SJCRH30 (cell line): ENCODE measurements around the gene GRAMD2A. TPM values are rescaled to one million over a fixed set of nuclear protein-coding genes. Genes with fewer than 3 reads are reported as not detected.

Source experiments
- DNase-seq, 2 experiments: peaks; one replicate each; pipeline ENCODE4 v3.0.0-alpha.2; 2015 to 2020
- H3K27ac ChIP-seq: fragments of 250-450 bp; sonication (Bioruptor Pico); 2 replicates; pipeline ENCODE4 v1.5.1; 2020; ENCODE audit warnings: mild to moderate bottlenecking, moderate library complexity
- H3K27me3 ChIP-seq: fragments of 250-450 bp; sonication (Bioruptor Pico); 2 replicates; pipeline ENCODE4 v1.5.1; 2020; ENCODE audit warnings: mild to moderate bottlenecking, moderate library complexity
- H3K36me3 ChIP-seq: fragments of 250-450 bp; sonication (Bioruptor Pico); 2 replicates; pipeline ENCODE4 v1.5.1; 2020; ENCODE audit warnings: mild to moderate bottlenecking, moderate library complexity
- H3K4me1 ChIP-seq: fragments of 250-450 bp; sonication (Bioruptor Pico); 2 replicates; pipeline ENCODE4 v1.5.1; 2020; ENCODE audit warnings: mild to moderate bottlenecking, moderate library complexity
- H3K4me3 ChIP-seq: fragments of 250-450 bp; sonication (Bioruptor Pico); 2 replicates; pipeline ENCODE4 v1.5.1; 2020; ENCODE audit warnings: mild to moderate bottlenecking, moderate library complexity
- H3K9me3 ChIP-seq: fragments of 250-450 bp; sonication (Bioruptor Pico); replicated peaks from 2 replicates; pipeline ENCODE4 v1.5.1; 2020; ENCODE audit warnings: mild to moderate bottlenecking, moderate library complexity
- total RNA-seq: library from RNA; depleted of rRNA; stranded (reverse); fragments of >200 nt; shearing (Covaris generic); gene quantifications from 2 replicates; pipeline ENCODE4 v1.2.3, GENCODE V29; 2014

The GRAMD2A gene
- total RNA-seq, 1 experiment from 2014 or later, result not detected

GRCh38 chr15:72202302-72202701 lies 4.7 kb upstream of the GRAMD2A start:
- no peaks in the 10 kb centered on the region for H3K27me3 ChIP-seq
- peaks cover 95% of the 10 kb centered on the region for H3K36me3 ChIP-seq
- H3K4me1 ChIP-seq, result peaks cover 32% of the 10 kb centered on the region
- no peak overlapping the region for H3K27ac ChIP-seq
- H3K4me3 ChIP-seq, result no peak overlapping the region
- no peaks in the 10 kb centered on the region for H3K9me3 ChIP-seq
- DNase-seq, result no peak

- peaks cover 87% of the 10 kb centered on the region for H3K36me3 ChIP-seq
- H3K27ac ChIP-seq, result no peak overlapping the region; the same call in 1 of the 2 replicates
- no peaks in the 10 kb centered on the region for H3K27me3 ChIP-seq
- peak; percentile 59 to 78 for DNase-seq
- H3K4me1 ChIP-seq, result peaks cover 32% of the 10 kb centered on the region
- H3K9me3 ChIP-seq, result no peaks in the 10 kb centered on the region
- no peak overlapping the region for H3K4me3 ChIP-seq
Measured at GRCh38 chr15:72201391-72201921, 3.9 kb upstream of the GRAMD2A start.

- peaks cover 78% of the 10 kb centered on the region for H3K36me3 ChIP-seq
- no peak overlapping the region for H3K4me3 ChIP-seq
- no peaks in the 10 kb centered on the region for H3K27me3 ChIP-seq
- no peak overlapping the region for H3K27ac ChIP-seq
- peaks cover 32% of the 10 kb centered on the region for H3K4me1 ChIP-seq
- no peak for DNase-seq
- no peaks in the 10 kb centered on the region for H3K9me3 ChIP-seq
Measured at GRCh38 chr15:72200395-72201237, 3.0 kb upstream of the GRAMD2A start.

GRCh38 chr15:72199721-72200212 lies 2.2 kb upstream of the GRAMD2A start:
- no peak overlapping the region for H3K27ac ChIP-seq

GRCh38 chr15:72199205-72199515 lies 1.6 kb upstream of the GRAMD2A start:
- peaks cover 27% of the 10 kb centered on the region for H3K4me1 ChIP-seq
- no peaks in the 10 kb centered on the region for H3K9me3 ChIP-seq
- no peaks in the 10 kb centered on the region for H3K27me3 ChIP-seq
- no peak overlapping the region for H3K27ac ChIP-seq
- peaks cover 64% of the 10 kb centered on the region for H3K36me3 ChIP-seq
- no peak for DNase-seq
- no peak overlapping the region for H3K4me3 ChIP-seq

More at GRCh38 chr15:72199721-72200212, 2.2 kb upstream of the GRAMD2A start:
- no peak overlapping the region for H3K4me3 ChIP-seq
- H3K4me1 ChIP-seq, result peaks cover 32% of the 10 kb centered on the region
- peak; percentile 55 to 75 for DNase-seq
- no peaks in the 10 kb centered on the region for H3K27me3 ChIP-seq
- H3K36me3 ChIP-seq, result peaks cover 70% of the 10 kb centered on the region
- no peaks in the 10 kb centered on the region for H3K9me3 ChIP-seq

GRCh38 chr15:72198356-72199204 lies 993 bp upstream of the GRAMD2A start:
- Histone ChIP-seq H3K27ac (no peak overlapping the region), H3K4me3 (no peak overlapping the region), H3K9me3 (no peaks in the 10 kb centered on the region), H3K27me3 (no peaks in the 10 kb centered on the region), H3K36me3 (peaks cover 58% of the 10 kb centered on the region), H3K4me1 (peaks cover 24% of the 10 kb centered on the region)
- DNase-seq, result no peak

- no peak overlapping the region for H3K27ac ChIP-seq
- DNase-seq, result no peak
- H3K4me1 ChIP-seq, result peaks cover 21% of the 10 kb centered on the region
- H3K27me3 ChIP-seq, result no peaks in the 10 kb centered on the region
- H3K4me3 ChIP-seq, result no peak overlapping the region
- H3K36me3 ChIP-seq, result peaks cover 43% of the 10 kb centered on the region
- H3K9me3 ChIP-seq, result no peaks in the 10 kb centered on the region
Measured at GRCh38 chr15:72197041-72197459, 537 bp downstream of the GRAMD2A start.

GRCh38 chr15:72196409-72197040 lies 1.1 kb downstream of the GRAMD2A start:
- no peak overlapping the region for H3K27ac ChIP-seq
- H3K36me3 ChIP-seq, result peaks cover 38% of the 10 kb centered on the region
- no peaks in the 10 kb centered on the region for H3K27me3 ChIP-seq
- peak in 1 of 2 experiments; percentile 34 for DNase-seq
- H3K4me1 ChIP-seq, result peaks cover 16% of the 10 kb centered on the region
- H3K9me3 ChIP-seq, result no peaks in the 10 kb centered on the region
- no peak overlapping the region for H3K4me3 ChIP-seq

- Histone ChIP-seq H3K36me3 (peaks cover 23% of the 10 kb centered on the region), H3K27me3 (no peaks in the 10 kb centered on the region), H3K9me3 (no peaks in the 10 kb centered on the region), H3K4me3 (no peak overlapping the region), H3K27ac (no peak overlapping the region), H3K4me1 (peaks cover 9% of the 10 kb centered on the region; the same call in 1 of the 2 replicates)
- DNase-seq, result no peak
Measured at GRCh38 chr15:72195101-72195511, 2.5 kb downstream of the GRAMD2A start.

GRCh38 chr15:72193836-72194396 lies 3.7 kb downstream of the GRAMD2A start:
- Histone ChIP-seq H3K36me3 (peaks cover 12% of the 10 kb centered on the region), H3K27me3 (no peaks in the 10 kb centered on the region), H3K4me1 (peaks cover 10% of the 10 kb centered on the region; the same call in 1 of the 2 replicates), H3K27ac (no peak overlapping the region), H3K9me3 (no peaks in the 10 kb centered on the region), H3K4me3 (no peak overlapping the region)
- no peak for DNase-seq

- peak in 1 of 2 experiments; percentile 55 for DNase-seq
- H3K9me3 ChIP-seq, result no peaks in the 10 kb centered on the region
- H3K27ac ChIP-seq, result no peak overlapping the region
Measured at GRCh38 chr15:72192416-72192815, 5.2 kb downstream of the GRAMD2A start.

GRCh38 chr15:72189250-72189902 lies 8.2 kb downstream of the GRAMD2A start:
- Histone ChIP-seq H3K9me3 (no peaks in the 10 kb centered on the region), H3K4me1 (peaks cover 11% of the 10 kb centered on the region; the same call in 1 of the 2 replicates), H3K36me3 (no peaks in the 10 kb centered on the region), H3K4me3 (no peak overlapping the region), H3K27me3 (no peaks in the 10 kb centered on the region), H3K27ac (no peak overlapping the region)
- no peak for DNase-seq

More at GRCh38 chr15:72192416-72192815, 5.2 kb downstream of the GRAMD2A start:
- H3K4me1 ChIP-seq, result peaks cover 11% of the 10 kb centered on the region; the same call in 1 of the 2 replicates
- no peak overlapping the region for H3K4me3 ChIP-seq
- no peaks in the 10 kb centered on the region for H3K36me3 ChIP-seq
- H3K27me3 ChIP-seq, result no peaks in the 10 kb centered on the region

GRCh38 chr15:72184165-72184811 lies 13.3 kb downstream of the GRAMD2A start:
- H3K27me3 ChIP-seq, result no peaks in the 10 kb centered on the region
- no peak overlapping the region; the same call in 1 of the 2 replicates for H3K27ac ChIP-seq
- DNase-seq, result peak; percentile 62 to 65
- no peaks in the 10 kb centered on the region for H3K9me3 ChIP-seq
- H3K4me1 ChIP-seq, result peaks cover 11% of the 10 kb centered on the region
- H3K36me3 ChIP-seq, result no peaks in the 10 kb centered on the region
- peak overlapping the region; percentile 54 for H3K4me3 ChIP-seq
